BLaER1 (cell line): ENCODE results near the gene GJB1.

Experiments
- H3K27ac ChIP-seq: shearing (Covaris generic); formaldehyde crosslinking; 2 replicates; pipeline ENCODE4 v1.8.1; 2022
- H3K27me3 ChIP-seq: shearing (Covaris generic); formaldehyde crosslinking; 2 replicates; pipeline ENCODE4 v1.8.1; 2022
- H3K36me3 ChIP-seq: shearing (Covaris generic); formaldehyde crosslinking; 2 replicates; pipeline ENCODE4 v1.8.1; 2022
- H3K4me1 ChIP-seq: shearing (Covaris generic); formaldehyde crosslinking; 2 replicates; pipeline ENCODE4 v1.8.1; 2022
- H3K4me2 ChIP-seq: shearing (Covaris generic); formaldehyde crosslinking; 2 replicates; pipeline ENCODE4 v1.8.1; 2022
- H3K4me3 ChIP-seq: shearing (Covaris generic); formaldehyde crosslinking; 2 replicates; pipeline ENCODE4 v1.8.1; 2022
- H3K9ac ChIP-seq: shearing (Covaris generic); formaldehyde crosslinking; 2 replicates; pipeline ENCODE4 v1.8.1; 2022
- H3K9me3 ChIP-seq: shearing (Covaris generic); formaldehyde crosslinking; 2 replicates; pipeline ENCODE4 v1.8.1; 2022
- H4K20me1 ChIP-seq: shearing (Covaris generic); formaldehyde crosslinking; 2 replicates; pipeline ENCODE4 v1.8.1; 2022
- Cebpa-rat ChIP-seq: shearing (Covaris generic); IDR thresholded peaks from 2 replicates; pipeline ENCODE4 v1.8.1; 2022

The GJB1 gene

GRCh38 chrX:71214604-71215337 is 8.3 kb upstream of the GJB1 start:
- Histone ChIP-seq H3K4me1 (no peaks in the 10 kb centered on the region), H3K27ac (no peak overlapping the region), H3K27me3 (peaks cover 40% of the 10 kb centered on the region), H3K9ac (no peak overlapping the region), H3K9me3 (no peaks in the 10 kb centered on the region), H3K4me2 (no peak overlapping the region), H4K20me1 (no peaks in the 10 kb centered on the region), H3K4me3 (no peak overlapping the region), H3K36me3 (no peaks in the 10 kb centered on the region)
- no peak for TF ChIP-seq Cebpa-rat

- no peak overlapping the region for H3K4me2 ChIP-seq
These were observed 7.6 kb upstream of the GJB1 start for GRCh38 chrX:71215338-71215912.

GRCh38 chrX:71216485-71216884 is 6.5 kb upstream of the GJB1 start:
- Histone ChIP-seq H4K20me1 (no peaks in the 10 kb centered on the region), H3K4me3 (no peak overlapping the region), H3K36me3 (no peaks in the 10 kb centered on the region), H3K27me3 (peaks cover 40% of the 10 kb centered on the region), H3K9ac (no peak overlapping the region), H3K4me2 (no peak overlapping the region), H3K27ac (no peak overlapping the region), H3K4me1 (no peaks in the 10 kb centered on the region), H3K9me3 (no peaks in the 10 kb centered on the region)
- TF ChIP-seq Cebpa-rat: no peak

More at GRCh38 chrX:71215338-71215912, 7.6 kb upstream of the GJB1 start:
- Histone ChIP-seq H3K4me1 (no peaks in the 10 kb centered on the region), H3K9ac (no peak overlapping the region), H3K27me3 (peaks cover 40% of the 10 kb centered on the region), H4K20me1 (no peaks in the 10 kb centered on the region), H3K27ac (no peak overlapping the region), H3K9me3 (no peaks in the 10 kb centered on the region), H3K4me3 (no peak overlapping the region), H3K36me3 (no peaks in the 10 kb centered on the region)
- no peak for TF ChIP-seq Cebpa-rat

GRCh38 chrX:71217298-71217697 is 5.7 kb upstream of the GJB1 start:
- H3K36me3 ChIP-seq: no peaks in the 10 kb centered on the region
- TF ChIP-seq Cebpa-rat: no peak
- H4K20me1 ChIP-seq: no peaks in the 10 kb centered on the region
- no peaks in the 10 kb centered on the region for H3K9me3 ChIP-seq
- H3K9ac ChIP-seq: no peak overlapping the region
- no peak overlapping the region for H3K4me3 ChIP-seq
- no peak overlapping the region for H3K27ac ChIP-seq
- H3K4me2 ChIP-seq: no peak overlapping the region
- no peaks in the 10 kb centered on the region for H3K4me1 ChIP-seq
- H3K27me3 ChIP-seq: peaks cover 36% of the 10 kb centered on the region

GRCh38 chrX:71221145-71221544 is 1.9 kb upstream of the GJB1 start:
- 0 out of 2 replicates have a peak, but pooled peaks cover 6% of the 10 kb centered on the region for H3K4me1 ChIP-seq
- no peaks in the 10 kb centered on the region for H3K9me3 ChIP-seq
- no peak for TF ChIP-seq Cebpa-rat
- H3K4me2 ChIP-seq: no peak overlapping the region
- no peaks in the 10 kb centered on the region; the same call in 1 of the 2 replicates for H4K20me1 ChIP-seq
- no peaks in the 10 kb centered on the region for H3K36me3 ChIP-seq
- H3K9ac ChIP-seq: no peak overlapping the region
- H3K27ac ChIP-seq: no peak overlapping the region
- H3K4me3 ChIP-seq: no peak overlapping the region
- peaks cover 34% of the 10 kb centered on the region for H3K27me3 ChIP-seq

GRCh38 chrX:71224098-71224708 is 1.2 kb downstream of the GJB1 start:
- no peaks in the 10 kb centered on the region; the same call in 1 of the 2 replicates for H4K20me1 ChIP-seq
- 0 out of 2 replicates have a peak, but pooled peaks cover 6% of the 10 kb centered on the region for H3K4me1 ChIP-seq
- H3K27me3 ChIP-seq: peaks cover 22% of the 10 kb centered on the region
- H3K4me2 ChIP-seq: no peak overlapping the region
- no peaks in the 10 kb centered on the region; the same call in 1 of the 2 replicates for H3K9me3 ChIP-seq
- H3K36me3 ChIP-seq: no peaks in the 10 kb centered on the region
- no peak overlapping the region for H3K27ac ChIP-seq
- H3K9ac ChIP-seq: no peak overlapping the region
- TF ChIP-seq Cebpa-rat: no peak
- H3K4me3 ChIP-seq: no peak overlapping the region

- H3K9ac ChIP-seq: no peak overlapping the region
- no peak for TF ChIP-seq Cebpa-rat
- no peak overlapping the region for H3K27ac ChIP-seq
- H4K20me1 ChIP-seq: no peaks in the 10 kb centered on the region; the same call in 1 of the 2 replicates
- no peak overlapping the region for H3K4me3 ChIP-seq
- H3K4me1 ChIP-seq: 0 out of 2 replicates have a peak, but pooled peaks cover 6% of the 10 kb centered on the region
- peaks cover 22% of the 10 kb centered on the region for H3K27me3 ChIP-seq
- no peaks in the 10 kb centered on the region; the same call in 1 of the 2 replicates for H3K9me3 ChIP-seq
- H3K4me2 ChIP-seq: no peak overlapping the region
- no peaks in the 10 kb centered on the region for H3K36me3 ChIP-seq
These were observed 2.0 kb downstream of the GJB1 start for GRCh38 chrX:71225009-71225408.

- Histone ChIP-seq H3K9me3 (no peaks in the 10 kb centered on the region; the same call in 1 of the 2 replicates), H3K9ac (no peak overlapping the region), H3K36me3 (no peaks in the 10 kb centered on the region), H3K27me3 (peaks cover 22% of the 10 kb centered on the region), H3K27ac (no peak overlapping the region), H3K4me1 (0 out of 2 replicates have a peak, but pooled peaks cover 6% of the 10 kb centered on the region), H4K20me1 (no peaks in the 10 kb centered on the region; the same call in 1 of the 2 replicates), H3K4me3 (no peak overlapping the region), H3K4me2 (no peak overlapping the region)
- TF ChIP-seq Cebpa-rat: no peak
These were observed 2.7 kb downstream of the GJB1 start for GRCh38 chrX:71225676-71226075.

GRCh38 chrX:71227370-71228062 is 4.5 kb downstream of the GJB1 start:
- no peak for TF ChIP-seq Cebpa-rat
- Histone ChIP-seq H3K27ac (no peak overlapping the region), H3K4me1 (0 out of 2 replicates have a peak, but pooled peaks cover 6% of the 10 kb centered on the region), H3K4me2 (no peak overlapping the region), H3K9ac (no peak overlapping the region), H4K20me1 (no peaks in the 10 kb centered on the region; the same call in 1 of the 2 replicates), H3K36me3 (no peaks in the 10 kb centered on the region), H3K9me3 (no peaks in the 10 kb centered on the region; the same call in 1 of the 2 replicates), H3K27me3 (peaks cover 22% of the 10 kb centered on the region), H3K4me3 (no peak overlapping the region)
